Left cardiac atrium (tissue), 4 donors: ENCODE data around the gene MINPP1. TPM values are rescaled to one million over a fixed set of nuclear protein-coding genes. Genes with fewer than 3 reads are reported as not detected.
"Not testable (repeated sequence)": the region's sequence is repeated elsewhere in the genome, so short reads cannot be mapped to it uniquely, and the experiment has no call there.

Experiments
- ATAC-seq, 2 donors: fragments of 200-7000 bp; cut with Tn5 transposase; one replicate each; pipeline ENCODE4 v1.9.1; 2020; ENCODE audit warnings: mild to moderate bottlenecking in 2 of 2, moderate library complexity in 2 of 2
- DNase-seq: peaks from one replicate; pipeline ENCODE4 v3.0.0-alpha.2; 2020
- intact Hi-C, 2 donors: fragments of 100-400 bp; cut with DNase I; formaldehyde crosslinking; loops; one replicate each; pipeline versions ENCODE4 v1.14.1 to v1.15.1; 2022 to 2023
- total RNA-seq, 2 donors: library from RNA; stranded (reverse); fragmentation: NEBNext Ultra II Directional; extraction: Animal tissue kit (Norgen Biotek cat#: 25700); gene quantifications; one replicate each; pipeline ENCODE4 v1.2.1, GENCODE V29; 2021
- donor health status: DM: no; HTN: yes; CAD: no.
- donor health status: DM: no; HTN: yes; CAD: no; lungs with severe emphysema.
- donor health status: DM: yes; HTN: yes; CAD: no.
- donor health status: Dilated cardiomyopathy.

Gene MINPP1
- total RNA-seq, 2 donors from 2014 or later = 6.5 to 8.0 TPM

DNA sequence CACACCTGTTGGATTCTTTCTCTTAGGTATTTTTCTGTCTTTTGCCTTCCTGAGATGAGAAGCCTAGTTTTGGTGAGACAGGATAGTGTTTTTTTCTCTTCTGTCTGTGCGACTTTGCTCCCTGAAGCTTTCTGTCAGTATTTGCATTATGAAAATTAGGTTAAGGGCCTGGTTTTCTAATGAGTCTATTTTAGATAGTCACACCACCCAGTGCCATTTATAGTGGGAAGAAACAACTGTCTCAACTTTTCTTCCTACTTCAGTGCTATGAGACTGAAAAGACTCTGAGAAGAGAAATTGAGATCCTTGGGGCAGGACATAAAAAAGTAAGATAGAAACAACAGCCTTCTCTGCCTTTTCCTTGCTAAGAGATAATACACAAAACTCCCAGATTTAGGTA lies 53.6 kb downstream of the MINPP1 start:
- intact Hi-C loops = no loop called here
- ATAC-seq = no peak
- no peak for DNase-seq

DNA sequence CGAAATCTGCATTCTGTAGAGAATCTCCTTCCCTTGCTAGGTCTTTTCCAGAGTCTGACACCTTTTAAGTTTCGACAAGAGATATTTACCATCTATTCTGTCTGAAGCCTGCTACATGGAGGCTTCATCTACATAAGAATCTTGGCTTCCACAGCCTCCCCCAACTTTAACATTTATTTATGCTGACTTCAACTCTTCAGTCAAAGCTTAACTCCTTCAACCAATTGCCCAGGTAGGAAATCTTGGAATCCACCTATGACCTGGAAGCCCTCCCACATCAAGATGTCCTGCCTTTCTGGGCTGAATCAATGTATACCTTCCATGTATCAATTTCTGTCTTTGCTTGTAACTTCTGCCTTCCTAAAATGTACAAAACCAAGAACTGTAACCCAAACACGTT lies 54.7 kb downstream of the MINPP1 start:
- intact Hi-C loops = no loop called here
- DNase-seq (no peak), ATAC-seq (no peak)

DNA sequence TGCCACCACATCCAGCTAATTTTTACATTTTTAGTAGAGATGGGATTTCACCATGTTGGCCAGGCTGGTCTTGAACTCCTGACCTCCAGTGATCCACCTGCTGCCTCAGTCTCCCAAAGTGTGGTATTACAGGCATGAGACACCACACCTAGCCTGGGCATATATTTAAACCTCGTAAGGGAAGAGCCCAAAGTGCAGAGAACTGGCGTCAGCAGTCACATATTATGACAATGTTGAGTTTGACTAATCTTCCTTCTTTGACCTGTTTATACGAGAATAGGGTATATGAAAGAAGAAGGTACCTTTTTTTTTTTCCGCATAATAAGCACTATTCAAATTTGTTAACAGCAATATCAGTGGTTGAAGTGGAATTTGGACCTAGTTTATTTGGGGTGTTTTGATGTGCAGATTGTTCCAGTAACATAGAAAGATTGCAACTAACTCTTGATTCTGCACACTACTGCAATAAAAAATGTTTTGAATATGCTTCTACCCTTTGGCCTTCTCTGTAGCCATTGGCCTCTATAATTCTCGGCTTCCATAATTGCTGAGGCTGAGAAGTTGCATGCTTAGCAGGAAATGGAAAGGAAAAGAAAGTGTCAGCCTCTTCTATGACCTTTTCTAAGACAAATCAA lies 55.9 kb downstream of the MINPP1 start:
- ATAC-seq = no peak
- DNase-seq = no peak
- intact Hi-C loops = no loop called here

DNA sequence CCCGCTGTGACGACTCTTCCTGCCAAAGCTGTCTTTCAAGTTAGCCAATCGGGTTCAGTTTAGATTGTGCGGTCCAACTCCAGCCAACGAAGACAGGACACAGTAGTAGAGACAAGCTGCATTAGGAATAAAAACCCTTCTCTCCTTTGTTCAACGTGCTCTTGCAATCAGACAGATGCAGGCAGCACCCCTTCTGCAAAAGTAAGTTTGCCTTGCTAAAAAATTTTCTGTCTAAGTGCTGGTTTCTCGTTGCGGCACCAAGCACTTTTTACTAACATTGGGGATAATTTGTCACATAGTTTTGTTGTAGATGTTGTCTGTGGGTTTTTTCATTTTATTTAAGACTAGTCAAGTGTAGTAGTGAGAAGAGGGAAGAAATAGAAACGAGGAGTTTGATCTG lies 58.1 kb downstream of the MINPP1 start:
- no peak for DNase-seq
- no peak for ATAC-seq
- intact Hi-C loops = no loop called here

DNA sequence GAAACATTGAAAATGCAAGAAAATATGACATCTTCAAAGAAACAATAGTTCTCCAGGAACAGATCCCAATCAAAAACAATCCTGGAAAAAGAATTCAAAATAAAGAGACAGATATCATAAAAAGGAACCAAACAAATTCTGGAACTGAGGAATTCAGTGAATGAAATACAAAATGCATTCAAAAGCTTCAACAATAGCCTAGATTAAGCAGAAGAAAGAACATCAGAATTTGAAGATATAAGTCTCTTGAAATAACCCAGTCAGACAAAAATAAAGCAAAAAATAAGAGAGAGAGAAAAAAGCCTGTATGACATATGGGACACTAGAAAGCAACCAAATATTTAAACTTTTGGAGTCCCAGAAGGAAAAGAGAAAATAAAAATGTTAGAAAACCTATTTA lies 60.3 kb downstream of the MINPP1 start:
- ATAC-seq (no peak), DNase-seq (no peak)
- intact Hi-C loops = no loop called here

DNA sequence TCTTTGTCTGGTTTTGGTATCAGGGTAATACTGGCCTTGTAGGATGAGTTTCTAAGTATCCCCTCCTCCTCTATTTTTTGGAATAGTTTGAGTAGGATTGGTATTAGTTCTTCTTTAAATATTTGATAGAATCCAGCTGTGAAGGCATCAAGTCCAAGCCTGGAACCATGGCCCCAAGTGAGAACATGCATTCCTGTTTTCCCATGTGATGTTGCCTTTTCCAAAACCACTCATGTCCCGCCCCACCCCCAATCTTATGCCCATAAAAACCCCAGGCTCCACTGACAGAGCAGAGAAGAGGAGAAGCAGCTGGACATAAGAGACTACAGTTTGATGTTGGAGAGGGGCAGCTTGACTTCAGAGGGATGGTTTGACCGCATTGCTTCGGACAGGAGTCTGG lies 71.2 kb downstream of the MINPP1 start:
- ATAC-seq (no peak), DNase-seq (no peak)
- intact Hi-C loops = no loop called here

DNA sequence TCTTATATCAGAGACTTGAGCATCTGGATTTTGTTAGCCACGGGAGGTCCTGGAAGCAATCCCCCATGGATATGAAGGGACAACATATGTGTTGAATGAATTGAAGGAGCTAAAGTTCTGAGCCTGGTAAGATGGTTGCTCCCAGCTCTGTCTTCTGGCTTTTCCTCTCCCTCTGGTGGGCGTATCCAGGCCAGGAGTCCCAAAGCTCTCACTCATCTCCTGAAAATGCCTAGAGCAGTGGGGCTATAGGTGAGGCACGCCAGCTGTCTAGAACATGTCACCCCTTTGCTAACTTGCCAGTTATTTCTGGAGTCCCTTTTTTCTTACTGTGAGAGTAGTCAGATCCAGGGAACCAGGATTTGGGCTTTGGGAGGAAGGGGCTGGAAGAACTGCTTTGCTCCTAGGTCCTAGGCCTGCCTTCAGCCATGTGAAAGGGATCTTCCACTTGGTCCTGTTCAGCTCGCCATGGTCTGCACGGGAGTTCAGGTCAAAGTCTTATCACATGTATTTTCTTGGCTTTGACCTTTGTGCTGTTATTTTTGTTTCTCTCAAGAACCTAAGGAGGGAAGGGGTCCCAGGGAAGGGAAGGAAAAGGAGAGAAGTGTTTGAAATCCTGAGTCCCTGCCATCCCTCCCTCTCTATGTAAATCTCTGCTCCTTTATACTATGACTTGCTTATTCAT lies 73.6 kb downstream of the MINPP1 start:
- ATAC-seq (no peak), DNase-seq (no peak)
- intact Hi-C loops = no loop called here

DNA sequence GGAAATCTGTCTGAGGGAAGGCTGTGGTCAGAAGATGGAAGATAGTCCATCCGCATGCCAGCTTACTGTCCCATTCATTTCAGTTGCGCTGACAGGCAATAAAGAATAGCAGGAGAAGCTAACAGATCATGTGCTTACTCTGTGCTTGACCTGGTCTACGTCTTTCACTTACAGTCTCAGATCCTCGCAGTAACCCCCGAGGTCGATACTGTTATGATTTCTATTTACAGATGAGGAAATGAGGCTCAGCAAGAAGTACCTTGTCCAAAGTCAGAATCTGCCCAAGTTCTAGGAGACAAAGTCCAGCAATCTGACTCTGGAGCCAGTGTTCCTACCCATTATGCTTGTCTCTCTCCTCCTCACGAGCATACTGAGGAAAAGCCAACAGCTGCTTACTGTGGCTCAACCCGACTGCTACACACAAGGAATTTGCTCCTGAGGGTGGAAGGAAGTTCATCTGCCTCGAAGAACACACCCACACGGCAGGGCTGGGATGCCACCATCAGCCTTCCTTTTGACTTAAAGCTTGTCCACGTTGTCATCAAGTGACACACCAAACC lies 74.2 kb downstream of the MINPP1 start:
- ATAC-seq = peak in 1 of 2 donors; percentile 58
- intact Hi-C loops = no loop called here
- no peak for DNase-seq

DNA sequence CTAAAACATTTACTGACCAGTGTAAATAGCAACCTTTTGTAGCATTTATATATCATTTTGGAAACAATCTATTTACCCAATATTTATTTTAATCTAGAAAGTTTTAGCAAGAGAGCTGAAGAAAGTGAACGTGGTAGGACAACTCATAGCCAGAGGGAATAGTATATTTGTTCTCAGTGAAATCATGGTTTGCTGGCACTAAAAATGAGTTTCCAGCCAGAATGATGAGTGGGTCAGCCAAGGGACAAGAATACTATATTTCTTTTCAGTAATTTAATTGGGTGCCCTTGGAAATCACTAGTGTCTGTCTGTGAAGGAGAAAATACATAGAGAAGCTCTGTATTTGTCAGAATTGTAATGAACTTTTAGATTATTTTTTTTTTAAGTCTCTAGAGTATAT lies 74.9 kb downstream of the MINPP1 start:
- no peak for DNase-seq
- ATAC-seq = peak in 1 of 2 donors; percentile 42
- intact Hi-C loops = no loop called here

DNA sequence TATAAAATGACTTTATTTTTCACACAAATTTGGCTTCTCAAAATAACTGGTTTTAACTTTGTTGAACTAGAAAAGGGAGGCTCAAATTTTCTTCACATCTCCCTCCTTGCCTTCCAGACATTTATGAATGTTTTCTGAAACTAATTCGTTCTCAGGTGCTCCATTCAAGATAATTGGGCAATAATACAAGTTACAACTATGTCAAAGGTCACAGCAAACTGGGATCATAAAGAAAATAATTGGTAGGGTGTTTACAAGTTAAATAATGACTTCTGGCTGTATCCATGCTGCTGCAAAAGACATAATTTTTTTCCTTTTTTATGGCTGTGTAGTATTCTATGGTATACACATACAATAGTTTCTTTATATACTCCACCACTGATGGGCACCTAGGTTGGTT lies 75.3 kb downstream of the MINPP1 start:
- intact Hi-C loops = no loop called here
- DNase-seq (no peak), ATAC-seq (no peak)

DNA sequence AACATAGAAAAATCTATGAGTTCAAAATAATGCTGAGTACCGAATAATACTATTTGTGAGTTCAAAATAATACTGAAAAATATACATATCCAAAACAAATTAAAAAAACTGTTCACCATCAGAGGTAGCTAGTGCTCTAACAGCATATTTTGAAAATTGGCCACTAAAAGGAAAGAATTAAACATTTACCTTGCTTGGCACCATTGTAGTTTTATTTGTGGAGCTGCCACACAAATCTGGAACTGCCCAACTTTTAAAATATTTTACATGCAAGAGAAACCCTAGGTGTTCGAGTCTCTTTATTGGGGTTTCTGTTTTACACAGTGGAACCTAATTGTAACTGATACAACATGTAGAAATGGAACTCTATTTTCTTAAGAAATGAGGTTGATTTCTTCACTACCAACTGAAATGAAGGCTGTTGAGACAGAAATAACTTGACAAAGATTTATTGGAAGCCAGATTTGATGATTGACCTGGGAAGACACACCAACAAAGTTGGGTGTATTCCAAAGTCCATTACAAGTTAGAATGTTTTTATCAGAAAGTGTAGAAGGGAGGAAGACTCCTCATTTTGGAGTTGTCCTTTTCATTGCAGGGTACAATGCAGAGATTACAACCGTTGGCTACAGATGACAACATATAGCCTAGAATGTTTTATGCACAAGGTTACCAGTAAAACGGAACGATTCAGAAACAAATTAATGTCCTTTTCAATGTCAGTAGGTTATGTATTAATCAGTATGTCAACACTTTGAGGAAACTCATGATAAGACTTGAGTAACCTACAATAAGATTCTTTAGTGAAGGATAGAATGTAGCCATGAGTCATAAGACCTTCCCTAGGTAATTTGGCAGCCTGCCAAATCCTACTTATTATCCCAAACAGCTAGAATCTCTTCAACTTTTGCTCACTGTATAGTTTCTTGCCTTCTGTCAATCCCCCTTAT lies 81.1 kb downstream of the MINPP1 start:
- intact Hi-C loops = no loop called here
- no peak for DNase-seq
- peak in 1 of 2 donors; percentile 90 for ATAC-seq

DNA sequence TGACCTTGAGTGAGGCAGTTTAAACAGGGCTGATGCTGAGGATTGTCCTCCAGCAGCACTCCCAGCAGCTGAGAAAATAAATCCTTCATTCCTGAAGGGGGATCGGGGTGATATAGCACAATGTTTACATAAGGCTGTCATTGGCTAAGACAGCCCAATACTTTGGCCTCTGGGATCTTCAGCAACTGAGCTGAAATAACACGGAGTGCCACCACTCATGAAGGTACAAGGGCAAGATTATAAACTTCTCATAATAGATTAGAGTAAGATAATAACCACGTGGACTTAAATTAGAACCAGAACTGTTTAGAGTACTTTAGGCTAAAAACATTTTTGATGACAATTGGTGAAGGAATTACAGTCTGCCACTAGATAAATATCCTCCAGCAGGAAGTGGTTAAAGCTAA lies 85.0 kb downstream of the MINPP1 start:
- no peak for ATAC-seq
- intact Hi-C loops = no loop called here
- no peak for DNase-seq

DNA sequence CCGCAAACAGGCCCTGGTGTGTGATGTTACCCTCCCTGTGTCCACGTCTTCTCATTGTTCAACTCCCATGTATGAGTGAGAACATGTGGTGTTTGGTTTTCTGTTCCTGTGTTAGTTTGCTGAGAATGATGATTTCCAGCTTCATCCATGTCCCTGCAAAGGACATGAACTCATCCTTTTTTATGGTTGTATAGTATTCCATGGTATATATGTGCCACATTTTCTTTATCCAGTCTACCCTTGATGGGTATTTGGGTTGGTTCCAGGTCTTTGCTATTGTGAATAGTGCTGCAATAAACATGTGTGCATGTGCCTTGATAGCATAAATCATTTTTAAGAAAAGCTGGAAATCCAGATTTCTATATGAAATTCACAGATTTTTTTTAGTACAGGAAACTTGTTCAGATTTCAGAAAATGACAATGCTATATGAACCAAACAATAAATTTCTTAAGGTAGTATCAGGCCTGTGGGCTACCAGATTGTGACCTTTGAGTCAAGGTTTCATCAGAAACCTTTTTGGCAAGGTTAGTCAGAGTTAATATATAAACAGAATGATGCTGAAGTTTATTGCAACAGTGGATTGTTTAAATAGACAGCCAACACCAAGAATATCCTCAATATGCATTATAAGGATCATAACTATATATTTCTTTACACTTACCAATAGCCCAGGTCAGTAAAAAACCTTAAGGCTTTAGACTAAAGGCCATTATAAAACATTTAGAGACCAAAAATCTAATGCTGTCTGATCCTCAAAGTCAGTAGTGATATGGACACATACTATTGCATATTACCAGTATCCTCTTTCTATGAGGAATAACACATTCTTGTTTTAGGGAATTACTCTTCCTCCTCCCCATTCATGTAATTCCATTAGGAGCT lies 86.3 kb downstream of the MINPP1 start:
- no peak for ATAC-seq
- no peak for DNase-seq
- intact Hi-C loops = no loop called here

DNA sequence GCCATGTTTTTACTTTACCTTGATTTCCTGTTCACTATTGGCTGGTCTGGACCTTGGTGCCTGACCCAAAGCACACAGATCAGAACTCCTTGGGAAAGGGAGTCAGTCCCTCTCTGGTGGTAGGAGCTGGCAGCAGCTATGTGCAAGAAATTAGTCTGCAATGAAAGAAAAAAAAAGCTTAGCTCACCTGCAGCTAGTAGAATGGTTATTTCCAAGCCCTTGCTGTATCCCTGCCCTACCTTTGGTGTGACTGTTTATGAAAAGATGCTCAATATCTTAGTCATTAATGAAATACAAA lies 86.8 kb downstream of the MINPP1 start:
- intact Hi-C loops = no loop called here
- ATAC-seq (no peak), DNase-seq (no peak)

DNA sequence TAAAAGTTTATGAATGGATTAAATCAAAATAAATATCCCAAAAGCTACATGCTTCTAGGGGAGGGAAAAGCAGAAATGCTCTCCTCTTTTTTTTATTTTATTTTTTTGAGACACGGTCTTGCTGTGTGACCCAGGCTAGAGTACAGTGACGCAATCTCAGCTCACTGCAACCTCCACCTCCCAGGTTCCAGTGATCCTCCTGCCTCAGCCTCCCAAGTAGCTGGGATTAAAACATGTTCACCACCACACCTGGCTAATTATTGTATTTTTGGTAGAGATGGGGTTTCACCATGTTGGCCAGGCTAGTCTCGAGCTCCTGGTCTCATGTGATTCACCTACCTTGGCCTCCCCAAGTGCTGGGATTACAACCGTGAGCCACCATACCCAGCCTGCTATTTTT lies 88.2 kb downstream of the MINPP1 start:
- ATAC-seq, intact Hi-C loops, DNase-seq: not testable (repeated sequence)

DNA sequence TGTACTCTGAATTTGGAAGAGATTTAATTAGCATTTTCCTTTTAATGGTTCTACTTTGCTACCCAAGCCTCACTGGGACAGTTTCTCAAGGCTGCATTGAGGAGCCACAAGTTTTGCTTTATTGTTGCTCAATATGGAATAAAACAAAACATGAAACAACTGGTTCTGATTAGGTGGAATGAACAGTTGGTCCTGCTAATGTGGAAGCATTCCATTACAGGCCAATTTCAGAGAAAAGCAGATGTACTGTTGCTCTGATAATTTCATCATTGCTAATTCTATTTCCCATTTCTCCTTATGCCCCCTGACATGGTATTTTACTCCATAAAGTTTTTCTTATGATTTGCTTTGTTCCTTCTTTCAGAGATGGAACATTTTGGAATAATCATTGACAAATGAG lies 89.0 kb downstream of the MINPP1 start:
- ATAC-seq (peak in 1 of 2 donors; percentile 19), DNase-seq (no peak)
- intact Hi-C loops = no loop called here

DNA sequence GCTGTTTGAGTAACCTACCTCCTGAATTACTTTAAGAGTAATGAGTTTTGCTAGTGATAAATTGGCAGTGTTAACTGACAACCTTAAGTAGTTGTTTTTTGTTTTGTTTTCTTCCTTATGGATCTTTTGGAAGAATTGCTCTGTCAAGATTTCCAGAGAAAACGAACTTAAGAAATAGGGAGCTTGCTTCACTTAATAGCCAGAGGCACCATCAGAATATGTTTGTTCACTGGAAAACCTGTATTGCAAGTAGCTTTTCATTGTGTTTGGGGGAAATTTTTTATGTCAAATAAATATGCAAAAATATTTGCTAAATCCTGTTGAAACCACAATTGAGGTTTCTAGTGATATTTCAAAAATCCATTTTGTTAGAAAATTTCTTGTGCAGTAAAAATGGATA lies 89.5 kb downstream of the MINPP1 start:
- intact Hi-C loops = no loop called here
- DNase-seq (no peak), ATAC-seq (no peak)

DNA sequence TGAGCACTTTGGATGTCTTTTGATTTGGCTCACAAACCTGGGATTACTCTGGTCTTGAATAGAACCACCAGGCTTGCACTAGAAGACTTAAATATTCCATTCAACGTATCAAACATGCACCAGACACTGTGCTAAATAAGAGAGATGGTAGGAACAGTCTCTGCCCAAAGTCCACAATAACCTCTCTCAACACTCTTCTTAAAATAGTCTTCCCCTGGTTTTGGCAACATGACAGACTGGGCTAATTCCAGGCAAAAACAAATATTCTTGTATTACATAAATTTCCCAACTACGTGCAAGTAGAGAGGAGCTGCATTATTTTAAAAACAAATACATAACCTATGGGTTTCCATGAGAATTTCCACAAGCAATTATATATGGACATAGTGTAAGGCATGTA lies 90.2 kb downstream of the MINPP1 start:
- peak; percentile 26 to 61 for ATAC-seq
- DNase-seq = no peak
- intact Hi-C loops = no loop called here

DNA sequence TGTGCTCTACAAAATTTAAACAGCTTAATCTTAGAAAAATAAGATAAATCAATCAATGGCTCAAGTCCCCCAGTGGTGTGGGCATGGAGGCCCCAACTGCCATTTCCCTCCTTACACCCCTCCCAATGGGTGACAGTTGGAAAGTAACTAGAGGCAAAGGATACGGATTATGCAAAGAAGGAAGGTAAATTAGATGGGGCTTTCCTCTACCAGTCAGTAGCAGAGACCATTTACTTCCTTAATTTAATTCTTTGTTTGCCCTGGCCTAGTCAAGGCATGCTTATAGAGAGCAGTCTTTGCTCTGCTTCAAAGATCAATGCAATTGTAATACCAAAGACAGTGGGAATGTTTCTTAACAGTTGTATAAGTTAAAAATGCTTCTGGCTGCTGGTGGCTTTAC lies 91.7 kb downstream of the MINPP1 start:
- DNase-seq = no peak
- intact Hi-C loops = no loop called here
- no peak for ATAC-seq
